NCI-H748 treated with DMSO at 0.1 percent for 48 hours (cell line): Measurements from ENCODE around the gene ARMC12.

Source experiments
- DNase-seq: peaks from one replicate; lab custom pipeline; 2025; lab: John Stamatoyannopoulos, UW

The ARMC12 gene

GRCh38 chr6:35735452-35735851, 1.4 kb upstream of the ARMC12 start:
- DNase-seq, result no peak

- peak; percentile 50 for DNase-seq
Observed at GRCh38 chr6:35736253-35736894, 458 bp upstream of the ARMC12 start.

- DNase-seq, result peak; percentile 74
Observed at GRCh38 chr6:35737413-35738211, 780 bp downstream of the ARMC12 start.

GRCh38 chr6:35739645-35740524, 3.1 kb downstream of the ARMC12 start:
- no peak for DNase-seq

GRCh38 chr6:35742842-35743241, 6.0 kb downstream of the ARMC12 start:
- DNase-seq, result no peak

- DNase-seq, result no peak
Observed at GRCh38 chr6:35745509-35745908, 8.7 kb downstream of the ARMC12 start.

GRCh38 chr6:35746516-35746915, 9.7 kb downstream of the ARMC12 start:
- no peak for DNase-seq

GRCh38 chr6:35747877-35748276, 11.0 kb downstream of the ARMC12 start:
- no peak for DNase-seq

- DNase-seq, result no peak
Observed at GRCh38 chr6:35750557-35750956, 13.7 kb downstream of the ARMC12 start.

- DNase-seq, result no peak
Observed at GRCh38 chr6:35751594-35751993, 14.8 kb downstream of the ARMC12 start.

- DNase-seq, result no peak
Observed at GRCh38 chr6:35752330-35752729, 15.5 kb downstream of the ARMC12 start.

GRCh38 chr6:35754452-35755277, 17.8 kb downstream of the ARMC12 start:
- no peak for DNase-seq

- peak; percentile 16 for DNase-seq
Observed at GRCh38 chr6:35755278-35755924, 18.6 kb downstream of the ARMC12 start.

GRCh38 chr6:35757456-35758123, 20.8 kb downstream of the ARMC12 start:
- DNase-seq, result no peak

- DNase-seq, result no peak
Observed at GRCh38 chr6:35759426-35759825, 22.6 kb downstream of the ARMC12 start.

GRCh38 chr6:35765739-35766138, 28.9 kb downstream of the ARMC12 start:
- no peak for DNase-seq

- no peak for DNase-seq
Observed at GRCh38 chr6:35769211-35769610, 32.4 kb downstream of the ARMC12 start.

GRCh38 chr6:35771343-35771627, 34.5 kb downstream of the ARMC12 start:
- DNase-seq, result no peak

- DNase-seq, result no peak
Observed at GRCh38 chr6:35774116-35774794, 37.4 kb downstream of the ARMC12 start.

GRCh38 chr6:35775031-35775430, 38.2 kb downstream of the ARMC12 start:
- DNase-seq, result no peak
